Activated T-cell treated with anti-CD3 and anti-CD28 coated beads for 4 hours (primary cell): ENCODE data around the gene PTPRR.

ENCODE experiments used
- DNase-seq: peaks from one replicate; pipeline ENCODE4 v3.0.0-alpha.2; 2020

The PTPRR gene

GRCh38 chr12:70920251-70920851 lies at the start of gene PTPRR:
Gene PTPRR, minus strand, starts transcription at chr12:70920738. Its CDS starts 348 bp downstream, at chr12:70920390.
- no peak for DNase-seq

GRCh38 chr12:70966996-70967790 lies 46.7 kb upstream of the PTPRR start:
- no peak for DNase-seq

- DNase-seq: no peak
Measured at GRCh38 chr12:70966046-70966445, 45.5 kb upstream of the PTPRR start.

- DNase-seq: no peak
Measured at GRCh38 chr12:70964867-70965510, 44.5 kb upstream of the PTPRR start.

- DNase-seq: no peak
Measured at GRCh38 chr12:70963081-70963660, 42.6 kb upstream of the PTPRR start.

GRCh38 chr12:70962226-70962794 lies 41.8 kb upstream of the PTPRR start:
- no peak for DNase-seq

GRCh38 chr12:70960484-70960883 lies 39.9 kb upstream of the PTPRR start:
- DNase-seq: no peak

- DNase-seq: no peak
Measured at GRCh38 chr12:70955415-70955814, 34.9 kb upstream of the PTPRR start.

- no peak for DNase-seq
Measured at GRCh38 chr12:70950451-70950850, 29.9 kb upstream of the PTPRR start.

- no peak for DNase-seq
Measured at GRCh38 chr12:70948976-70949336, 28.4 kb upstream of the PTPRR start.

- DNase-seq: no peak
Measured at GRCh38 chr12:70948236-70948975, 27.9 kb upstream of the PTPRR start.

- DNase-seq: no peak
Measured at GRCh38 chr12:70936203-70936813, 15.8 kb upstream of the PTPRR start.

GRCh38 chr12:70933133-70933532 lies 12.6 kb upstream of the PTPRR start:
- no peak for DNase-seq

GRCh38 chr12:70929029-70929428 lies 8.5 kb upstream of the PTPRR start:
- no peak for DNase-seq

GRCh38 chr12:70928071-70928470 lies 7.5 kb upstream of the PTPRR start:
- no peak for DNase-seq

- no peak for DNase-seq
Measured at GRCh38 chr12:70927356-70927755, 6.8 kb upstream of the PTPRR start.

GRCh38 chr12:70925539-70925938 lies 5.0 kb upstream of the PTPRR start:
- DNase-seq: no peak

GRCh38 chr12:70920891-70921290 lies 353 bp upstream of the PTPRR start:
- no peak for DNase-seq

- no peak for DNase-seq
Measured at GRCh38 chr12:70919597-70920035, 922 bp downstream of the PTPRR start.

GRCh38 chr12:70919176-70919575 lies 1.4 kb downstream of the PTPRR start:
- DNase-seq: no peak

- DNase-seq: no peak
Measured at GRCh38 chr12:70918321-70918720, 2.2 kb downstream of the PTPRR start.

- DNase-seq: no peak
Measured at GRCh38 chr12:70910666-70911065, 9.9 kb downstream of the PTPRR start.
